ENCODE data around the gene TMEM53. TPM values are rescaled to one million over a fixed set of nuclear protein-coding genes. Genes with fewer than 3 reads are reported as not detected.

The TMEM53 gene
- total and polyA plus RNA-seq, 2 donors (not counting 1 experiment from before 2014, with no cell fraction given): 8.1 to 11.6 TPM

DNA sequence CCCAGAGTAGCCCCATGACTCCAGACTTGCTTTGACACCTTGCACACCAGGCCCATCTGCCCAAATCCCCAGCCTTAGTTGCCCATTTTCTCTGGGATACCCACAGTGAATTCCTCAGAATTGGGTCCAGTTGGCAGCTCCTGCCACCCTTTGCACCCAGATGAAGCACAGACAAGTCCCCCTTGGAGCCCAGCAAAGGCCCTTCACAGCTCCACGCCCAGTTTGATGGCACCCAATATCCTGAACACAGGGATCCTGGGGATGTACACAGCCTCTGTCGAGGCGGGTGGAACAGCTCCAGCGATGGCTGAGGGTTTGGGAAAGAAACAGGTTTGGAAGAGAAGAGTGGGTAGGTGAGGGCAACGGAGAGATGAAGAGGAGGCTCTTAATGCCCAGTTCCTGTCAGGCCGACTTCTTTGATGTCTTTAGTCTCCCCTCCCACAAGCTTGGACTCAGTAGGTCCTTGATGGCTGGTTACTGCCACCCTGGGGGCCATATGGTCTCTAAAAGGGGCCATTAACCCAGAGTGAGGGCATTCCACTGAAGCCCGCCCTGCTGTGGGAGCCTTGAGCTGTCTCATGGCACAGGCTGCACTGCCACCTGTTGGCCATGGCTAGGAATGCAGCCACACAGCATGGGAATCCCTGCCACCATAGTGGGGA, 21.7 kb downstream of the TMEM53 start:
- Histone ChIP-seq H3K27me3 (ENCODE audit: control insufficient read depth, insufficient read depth, low read length) (no peaks in the 10 kb centered on the region), H2AFZ (ENCODE audit: low read length) (no peak overlapping the region), H3K9ac (ENCODE audit: insufficient read depth, low read length) (no peak overlapping the region), H3K9me3 (ENCODE audit: control insufficient read depth, insufficient read depth, low read depth, low read length) (no peaks in the 10 kb centered on the region), H3K36me3 (ENCODE audit: control insufficient read depth, insufficient read depth, low read length) (peaks cover 19% of the 10 kb centered on the region), H3K79me2 (ENCODE audit: control insufficient read depth, insufficient read depth, low read length) (no peaks in the 10 kb centered on the region), H4K20me1 (ENCODE audit: control insufficient read depth, extremely low read depth, insufficient read depth, low read length) (no peaks in the 10 kb centered on the region), H3K4me3 (replicated peaks in 1 of 4; ENCODE audit: control extremely low read depth in 1 of 4, insufficient read depth in 1 of 4, low read depth in 3 of 4, low read length in 4 of 4) (no peak overlapping the region), H3K4me1 (ENCODE audit: control insufficient read depth, extremely low read depth, insufficient read depth, low read length) (no peaks in the 10 kb centered on the region), H3K4me2 (ENCODE audit: extremely low read depth, insufficient read depth, low read length) (no peak overlapping the region), H3K27ac (ENCODE audit: insufficient read depth, low read length) (no peak overlapping the region)
- DNase-seq (ENCODE audit: low read depth in 2 of 2): peak; percentile 31 to 59
- TF ChIP-seq, protein P1, sequence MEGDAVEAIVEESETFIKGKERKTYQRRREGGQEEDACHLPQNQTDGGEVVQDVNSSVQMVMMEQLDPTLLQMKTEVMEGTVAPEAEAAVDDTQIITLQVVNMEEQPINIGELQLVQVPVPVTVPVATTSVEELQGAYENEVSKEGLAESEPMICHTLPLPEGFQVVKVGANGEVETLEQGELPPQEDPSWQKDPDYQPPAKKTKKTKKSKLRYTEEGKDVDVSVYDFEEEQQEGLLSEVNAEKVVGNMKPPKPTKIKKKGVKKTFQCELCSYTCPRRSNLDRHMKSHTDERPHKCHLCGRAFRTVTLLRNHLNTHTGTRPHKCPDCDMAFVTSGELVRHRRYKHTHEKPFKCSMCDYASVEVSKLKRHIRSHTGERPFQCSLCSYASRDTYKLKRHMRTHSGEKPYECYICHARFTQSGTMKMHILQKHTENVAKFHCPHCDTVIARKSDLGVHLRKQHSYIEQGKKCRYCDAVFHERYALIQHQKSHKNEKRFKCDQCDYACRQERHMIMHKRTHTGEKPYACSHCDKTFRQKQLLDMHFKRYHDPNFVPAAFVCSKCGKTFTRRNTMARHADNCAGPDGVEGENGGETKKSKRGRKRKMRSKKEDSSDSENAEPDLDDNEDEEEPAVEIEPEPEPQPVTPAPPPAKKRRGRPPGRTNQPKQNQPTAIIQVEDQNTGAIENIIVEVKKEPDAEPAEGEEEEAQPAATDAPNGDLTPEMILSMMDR (conservative IDR thresholded peaks at IDR 0.05 in 1 of 2, IDR thresholded peaks at IDR 0.05 in 1 of 2; ENCODE audit: low read depth in 1 of 2, low read length in 2 of 2): peak; percentile 96 to 97
- no peak for TF ChIP-seq EZH2 (IDR thresholded peaks at IDR 0.05; ENCODE audit: low read length, missing control alignments)

DNA sequence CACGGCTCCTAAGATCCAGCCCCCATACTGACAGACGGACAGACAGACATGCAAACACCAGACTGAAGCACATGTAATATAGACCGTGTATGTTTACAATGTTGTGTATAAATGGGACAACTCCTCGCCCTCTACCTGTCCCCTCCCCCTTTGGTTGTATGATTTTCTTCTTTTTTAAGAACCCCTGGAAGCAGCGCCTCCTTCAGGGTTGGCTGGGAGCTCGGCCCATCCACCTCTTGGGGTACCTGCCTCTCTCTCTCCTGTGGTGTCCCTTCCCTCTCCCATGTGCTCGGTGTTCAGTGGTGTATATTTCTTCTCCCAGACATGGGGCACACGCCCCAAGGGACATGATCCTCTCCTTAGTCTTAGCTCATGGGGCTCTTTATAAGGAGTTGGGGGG, 23.2 kb downstream of the TMEM53 start:
- Histone ChIP-seq H2AFZ (ENCODE audit: low read length) (no peak overlapping the region), H3K9ac (ENCODE audit: insufficient read depth, low read length) (no peak overlapping the region), H3K4me3 (replicated peaks in 1 of 4; ENCODE audit: control extremely low read depth in 1 of 4, insufficient read depth in 1 of 4, low read depth in 3 of 4, low read length in 4 of 4) (no peak overlapping the region), H3K4me2 (ENCODE audit: extremely low read depth, insufficient read depth, low read length) (no peak overlapping the region), H3K27me3 (ENCODE audit: control insufficient read depth, insufficient read depth, low read length) (no peaks in the 10 kb centered on the region), H4K20me1 (ENCODE audit: control insufficient read depth, extremely low read depth, insufficient read depth, low read length) (no peaks in the 10 kb centered on the region), H3K36me3 (ENCODE audit: control insufficient read depth, insufficient read depth, low read length) (peaks cover 19% of the 10 kb centered on the region), H3K79me2 (ENCODE audit: control insufficient read depth, insufficient read depth, low read length) (no peaks in the 10 kb centered on the region), H3K27ac (ENCODE audit: insufficient read depth, low read length) (no peak overlapping the region), H3K9me3 (ENCODE audit: control insufficient read depth, insufficient read depth, low read depth, low read length) (no peaks in the 10 kb centered on the region), H3K4me1 (ENCODE audit: control insufficient read depth, extremely low read depth, insufficient read depth, low read length) (no peaks in the 10 kb centered on the region)
- no peak for DNase-seq (ENCODE audit: low read depth in 2 of 2)
- TF ChIP-seq EZH2 (IDR thresholded peaks at IDR 0.05; ENCODE audit: low read length, missing control alignments): no peak

DNA sequence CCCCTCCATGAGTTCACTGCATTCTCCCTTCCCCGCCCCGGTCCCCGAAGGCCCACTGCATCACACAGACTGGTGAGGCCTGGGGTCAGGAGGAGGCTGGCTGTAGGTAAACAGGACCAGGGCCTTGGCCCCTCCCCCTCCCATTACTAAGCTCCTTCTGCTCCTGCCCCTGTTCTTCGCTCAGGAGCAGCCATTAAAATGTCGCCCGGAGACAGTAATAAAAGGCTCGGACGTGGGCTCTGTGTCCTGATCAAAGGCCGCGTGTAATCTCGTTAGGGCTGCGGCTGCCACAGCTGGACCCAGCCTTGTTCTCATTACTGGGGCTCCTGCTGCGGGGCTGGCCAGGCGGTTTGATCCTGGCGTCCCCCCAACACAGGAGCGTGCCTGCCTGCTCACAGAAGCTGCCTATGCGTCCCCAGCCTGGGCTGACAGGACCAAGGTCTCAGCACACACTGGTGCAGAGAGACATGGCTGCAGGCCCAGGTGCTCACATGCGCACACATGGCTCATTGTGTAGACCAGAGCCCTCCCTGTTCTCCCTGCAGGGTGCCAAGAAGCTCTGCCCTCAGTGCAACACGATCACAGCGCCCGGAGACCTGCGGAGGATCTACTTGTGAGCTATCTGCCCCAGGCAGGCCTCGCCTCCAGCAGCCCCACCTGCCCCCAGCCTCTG, 24.0 kb downstream of the TMEM53 start:
- Histone ChIP-seq H3K9ac (ENCODE audit: insufficient read depth, low read length) (no peak overlapping the region), H4K20me1 (ENCODE audit: control insufficient read depth, extremely low read depth, insufficient read depth, low read length) (no peaks in the 10 kb centered on the region), H3K36me3 (ENCODE audit: control insufficient read depth, insufficient read depth, low read length) (peaks cover 20% of the 10 kb centered on the region), H3K4me3 (replicated peaks in 1 of 4; ENCODE audit: control extremely low read depth in 1 of 4, insufficient read depth in 1 of 4, low read depth in 3 of 4, low read length in 4 of 4) (no peak overlapping the region), H3K79me2 (ENCODE audit: control insufficient read depth, insufficient read depth, low read length) (no peaks in the 10 kb centered on the region), H3K27me3 (ENCODE audit: control insufficient read depth, insufficient read depth, low read length) (no peaks in the 10 kb centered on the region), H3K27ac (ENCODE audit: insufficient read depth, low read length) (no peak overlapping the region), H3K4me1 (ENCODE audit: control insufficient read depth, extremely low read depth, insufficient read depth, low read length) (peaks cover 4% of the 10 kb centered on the region), H3K4me2 (ENCODE audit: extremely low read depth, insufficient read depth, low read length) (no peak overlapping the region), H2AFZ (ENCODE audit: low read length) (no peak overlapping the region), H3K9me3 (ENCODE audit: control insufficient read depth, insufficient read depth, low read depth, low read length) (no peaks in the 10 kb centered on the region)
- no peak for TF ChIP-seq EZH2 (IDR thresholded peaks at IDR 0.05; ENCODE audit: low read length, missing control alignments)
- TF ChIP-seq, protein P1 (conservative IDR thresholded peaks at IDR 0.05 in 1 of 2, IDR thresholded peaks at IDR 0.05 in 1 of 2; ENCODE audit: low read depth in 1 of 2, low read length in 2 of 2): no peak
- no peak for DNase-seq (ENCODE audit: low read depth in 2 of 2)
